Activated naive CD8-positive, alpha-beta T cell treated with anti-CD3 and anti-CD28 coated beads, Interleukin-2, amount 50 U/mL, for 16 hours (primary cell): ENCODE measurements around the gene PYHIN1.

Source experiments
- DNase-seq: peaks from one replicate; pipeline ENCODE4 v3.0.0-alpha.2; 2020; ENCODE audit warnings: low read depth, low spot score

Gene PYHIN1

GRCh38 chr1:159014003-159014571, 82.7 kb downstream of the PYHIN1 start:
- DNase-seq, result no peak

- DNase-seq, result no peak
Measured at GRCh38 chr1:159014851-159015250, 83.5 kb downstream of the PYHIN1 start.

GRCh38 chr1:159015440-159015909, 84.1 kb downstream of the PYHIN1 start:
- peak; percentile 37 for DNase-seq

- DNase-seq, result no peak
Measured at GRCh38 chr1:159023723-159024122, 92.4 kb downstream of the PYHIN1 start.

DNA sequence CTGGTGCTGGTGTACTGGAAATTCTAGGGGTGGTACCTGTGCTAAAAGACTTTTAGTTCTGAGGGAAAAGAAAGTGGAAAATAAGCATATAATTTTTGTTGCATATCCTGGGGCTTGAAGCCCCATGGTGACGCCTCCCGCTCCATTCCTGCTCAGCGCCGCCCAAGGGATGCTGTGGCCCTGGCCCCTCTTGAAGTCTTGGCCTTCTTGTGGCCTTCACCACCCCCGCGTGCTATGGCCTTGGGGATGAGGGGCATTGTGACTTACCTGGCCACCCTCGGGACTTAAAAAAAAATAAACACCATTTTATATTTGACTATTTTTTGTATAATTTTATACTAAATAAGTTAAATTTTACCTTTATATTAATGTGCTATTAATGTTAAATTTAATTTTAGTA, 93.7 kb downstream of the PYHIN1 start:
- DNase-seq, result no peak
